Thymus (tissue), 11 donors: ENCODE measurements around the gene LMAN2. TPM values are rescaled to one million over a fixed set of nuclear protein-coding genes. Genes with fewer than 3 reads are reported as not detected.

Source experiments
- DNase-seq, 9 donors: peaks; one replicate each; pipeline ENCODE4 v3.0.0-alpha.2; 2013; ENCODE audit warnings: low spot score in 9 of 9, low read depth in 6 of 9, missing footprints in 1 of 9
- H3K27ac ChIP-seq, 2 donors: one replicate each; pipeline ENCODE4 v1.5.1; 2013; ENCODE audit warnings: control low read depth in 1 of 2, low read depth in 1 of 2, low read length in 1 of 2, mild to moderate bottlenecking in 1 of 2, moderate library complexity in 1 of 2
- H3K27me3 ChIP-seq, 2 donors: one replicate each; pipeline ENCODE4 v1.5.1; 2013; ENCODE audit warnings: low read length in 1 of 2; ENCODE audit not compliant: control insufficient read depth in 2 of 2, insufficient read depth in 1 of 2
- H3K36me3 ChIP-seq, 2 donors: one replicate each; pipeline ENCODE4 v1.5.1; 2013; ENCODE audit warnings: low read length in 1 of 2, mild to moderate bottlenecking in 1 of 2, moderate library complexity in 1 of 2; ENCODE audit not compliant: control insufficient read depth in 2 of 2, insufficient read depth in 2 of 2
- H3K4me1 ChIP-seq, 2 donors: one replicate each; pipeline ENCODE4 v1.5.1; 2013; ENCODE audit warnings: low read length in 2 of 2; ENCODE audit not compliant: control insufficient read depth in 2 of 2, insufficient read depth in 2 of 2
- H3K4me3 ChIP-seq, 2 donors: one replicate each; pipeline ENCODE4 v1.5.1; 2013; ENCODE audit warnings: low read length in 2 of 2, control low read depth in 1 of 2, mild to moderate bottlenecking in 1 of 2
- H3K9me3 ChIP-seq, 2 donors: one replicate each; pipeline ENCODE4 v1.5.1; 2013; ENCODE audit warnings: low read length in 1 of 2, mild to moderate bottlenecking in 1 of 2; ENCODE audit not compliant: control insufficient read depth in 2 of 2, insufficient read depth in 1 of 2
- WGBS: extraction: QIAGEN DNeasy Blood & Tissue Kit; methylation state at CpG from one replicate; pipeline ENCODE4 v1.1.7; 2013; 5-methylcytosine and 5-hydroxymethylcytosine counted together
- polyA plus RNA-seq: library from polyadenylated mRNA; stranded (reverse); fragments of 200-250 nt; gene quantifications from one replicate; pipeline ENCODE4 v1.2.3, GENCODE V29; 2013
- total RNA-seq: library from RNA; stranded (reverse); fragments of 120-200 nt; gene quantifications from one replicate; pipeline ENCODE4 v1.2.4, GENCODE V29; 2013
- donor health status: healthy.

The LMAN2 gene
- total and polyA plus RNA-seq, 2 donors: 95.3 to 117 TPM

GRCh38 chr5:177303121-177303924 is 48.1 kb downstream of the LMAN2 start, which contains the start of the genes PRELID1 and RAB24:
Gene PRELID1 (plus strand): TSS chr5:177303799. CDS start chr5:177303986, 187 bp downstream.
Gene RAB24 (minus strand): TSS chr5:177303719. CDS start chr5:177303288, 431 bp downstream.
- Histone ChIP-seq H3K27me3 (no peaks in the 10 kb centered on the region), H3K36me3 (peaks cover 24 to 52% of the 10 kb centered on the region in 2 donors), H3K27ac (peak within 1 kb of the TSS; percentile 55 to 57), H3K9me3 (no peaks in the 10 kb centered on the region), H3K4me3 (peak within 1 kb of the TSS; percentile 73 to 86), H3K4me1 (peaks cover 29 to 61% of the 10 kb centered on the region in 2 donors)
- WGBS: under 1% methylated on average over 100 of the region's 100 CpGs
- DNase-seq: peak in 6 of 9 donors; percentile 66 to 90 (median 78)

- Histone ChIP-seq H3K27ac (peak overlapping the region; percentile 50 to 74), H3K4me3 (peak overlapping the region; percentile 73 to 86), H3K27me3 (no peaks in the 10 kb centered on the region), H3K9me3 (no peaks in the 10 kb centered on the region), H3K36me3 (peaks cover 23 to 52% of the 10 kb centered on the region in 2 donors), H3K4me1 (peaks cover 29 to 61% of the 10 kb centered on the region in 2 donors)
- DNase-seq: no peak
- WGBS: 47% methylated on average over 24 of the region's 24 CpGs
Measured at GRCh38 chr5:177302354-177303110, 48.9 kb downstream of the LMAN2 start.

GRCh38 chr5:177301503-177302165 is 49.8 kb downstream of the LMAN2 start:
- Histone ChIP-seq H3K27ac (peak overlapping the region; percentile 50 to 78), H3K27me3 (no peaks in the 10 kb centered on the region), H3K9me3 (no peaks in the 10 kb centered on the region), H3K4me3 (no peak overlapping the region), H3K36me3 (peaks cover 16 to 50% of the 10 kb centered on the region in 2 donors), H3K4me1 (peaks cover 29 to 65% of the 10 kb centered on the region in 2 donors)
- DNase-seq: peak in 1 of 9 donors; percentile 46
- 89% methylated on average over 7 of the region's 7 CpGs for WGBS

- H3K36me3 ChIP-seq: peaks cover 15 to 51% of the 10 kb centered on the region in 2 donors
- no peak for DNase-seq
- H3K27me3 ChIP-seq: no peaks in the 10 kb centered on the region
- WGBS: 95% methylated on average over 2 of the region's 2 CpGs
- no peaks in the 10 kb centered on the region for H3K9me3 ChIP-seq
- H3K27ac ChIP-seq: peak overlapping the region; percentile 3 to 78
- no peak overlapping the region for H3K4me3 ChIP-seq
- peaks cover 32 to 71% of the 10 kb centered on the region in 2 donors for H3K4me1 ChIP-seq
Measured at GRCh38 chr5:177300951-177301350, 50.5 kb downstream of the LMAN2 start.

- WGBS: 5% methylated on average over 4 of the region's 4 CpGs
- H3K4me3 ChIP-seq: no peak overlapping the region
- peak in 4 of 9 donors; percentile 41 to 74 (median 46) for DNase-seq
- no peaks in the 10 kb centered on the region for H3K9me3 ChIP-seq
- peaks cover 18 to 51% of the 10 kb centered on the region in 2 donors for H3K36me3 ChIP-seq
- peaks cover 32 to 73% of the 10 kb centered on the region in 2 donors for H3K4me1 ChIP-seq
- no peaks in the 10 kb centered on the region for H3K27me3 ChIP-seq
- H3K27ac ChIP-seq: peak overlapping the region; percentile 71 to 78
Measured at GRCh38 chr5:177300236-177300880, 51.1 kb downstream of the LMAN2 start.

DNA sequence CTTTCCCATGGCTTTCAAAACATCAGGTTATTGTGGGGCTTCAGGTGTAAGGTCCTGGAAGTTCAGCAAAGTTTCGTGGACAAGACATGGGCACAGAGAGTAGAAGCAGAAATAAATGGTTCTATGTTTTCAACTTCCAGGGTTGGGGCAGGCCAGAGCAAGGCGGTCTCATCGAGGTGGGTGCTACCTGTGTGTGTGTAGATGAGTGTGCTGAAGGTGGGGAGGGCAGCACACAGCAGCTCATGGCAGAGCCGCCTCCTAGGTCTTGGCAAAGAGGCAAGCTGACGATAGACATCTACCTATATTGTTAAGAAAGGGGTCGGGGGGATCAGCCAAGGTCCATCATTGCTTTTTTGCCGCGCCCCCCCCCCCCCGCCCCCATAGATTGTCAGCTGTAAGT is 51.8 kb downstream of the LMAN2 start:
- peaks cover 25 to 52% of the 10 kb centered on the region in 2 donors for H3K36me3 ChIP-seq
- WGBS: 70% methylated on average over 9 of the region's 9 CpGs
- H3K27ac ChIP-seq: peak overlapping the region; percentile 74 to 78
- H3K4me1 ChIP-seq: peaks cover 29 to 66% of the 10 kb centered on the region in 2 donors
- H3K4me3 ChIP-seq: no peak overlapping the region
- no peaks in the 10 kb centered on the region for H3K27me3 ChIP-seq
- H3K9me3 ChIP-seq: no peaks in the 10 kb centered on the region
- no peak for DNase-seq

DNA sequence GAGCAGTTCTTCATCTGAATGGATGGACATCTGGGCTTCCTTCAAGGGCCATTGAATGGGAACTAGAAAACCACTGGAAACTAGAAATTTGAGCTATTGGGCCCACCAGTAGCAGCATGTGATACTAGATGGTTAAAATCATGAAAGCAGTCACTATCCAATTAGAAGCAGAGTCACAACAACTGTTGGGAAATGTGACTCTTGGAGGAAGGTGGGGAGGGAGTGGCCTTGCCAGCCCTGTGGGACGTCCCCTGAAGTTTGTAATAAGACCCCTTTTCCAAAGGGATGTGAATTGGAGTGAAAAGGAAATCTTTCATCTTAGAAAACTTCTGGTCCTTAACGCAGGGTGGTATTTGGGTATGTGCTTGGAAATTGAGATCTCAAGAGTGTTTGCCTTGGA is 53.5 kb downstream of the LMAN2 start:
- Histone ChIP-seq H3K27ac (no peak overlapping the region), H3K4me3 (no peak overlapping the region), H3K27me3 (no peaks in the 10 kb centered on the region), H3K9me3 (no peaks in the 10 kb centered on the region), H3K4me1 (peaks cover 24 to 60% of the 10 kb centered on the region in 2 donors), H3K36me3 (peaks cover 40 to 68% of the 10 kb centered on the region in 2 donors)
- WGBS: 96% methylated on average over 2 of the region's 2 CpGs
- DNase-seq: no peak

- H3K4me1 ChIP-seq: peaks cover 16 to 47% of the 10 kb centered on the region in 2 donors
- no peak for DNase-seq
- no peak overlapping the region for H3K27ac ChIP-seq
- WGBS: 62% methylated on average over 4 of the region's 4 CpGs
- no peaks in the 10 kb centered on the region for H3K9me3 ChIP-seq
- H3K4me3 ChIP-seq: no peak overlapping the region
- no peaks in the 10 kb centered on the region for H3K27me3 ChIP-seq
- peaks cover 54 to 76% of the 10 kb centered on the region in 2 donors for H3K36me3 ChIP-seq
Measured at GRCh38 chr5:177296581-177296980, 54.9 kb downstream of the LMAN2 start.
